HEK293 (cell line): ENCODE results near the gene PAF1.

Experiments
- CTCF ChIA-PET: fragments of 350-600 bp; formaldehyde crosslinking; extraction: SDS; loops from one replicate; lab custom pipeline; 2021; ENCODE audit warnings: antibody characterized with exemption; lab: Yijun Ruan, JAX
- POLR2A ChIA-PET: fragments of 300-600 bp; formaldehyde crosslinking; extraction: SDS; loops from one replicate; lab custom pipeline; 2020; ENCODE audit warnings: antibody characterized with exemption, inconsistent platforms; lab: Yijun Ruan, JAX
- H3K27ac ChIP-seq: fragments of 200-500 bp; sonication (Bioruptor generic); 2 replicates; pipeline ENCODE4 v1.5.1; 2014; ENCODE audit warnings: low read depth, low read length, control low read depth, inconsistent platforms; ENCODE audit errors: extremely low read depth
- H3K36me3 ChIP-seq, 2 experiments: fragments of 200-500 bp in 1 of 2; sonication (Bioruptor generic) in 1 of 2; 1 replicate in 1 of 2; 2 replicates in 1 of 2; pipeline ENCODE4 v1.5.1; 2014 to 2017; ENCODE audit warnings: inconsistent platforms in 2 of 2, low read length in 2 of 2; ENCODE audit not compliant: control insufficient read depth in 2 of 2, insufficient read depth in 1 of 2
- H3K4me1 ChIP-seq: fragments of 200-500 bp; sonication (Bioruptor generic); 2 replicates; pipeline ENCODE4 v1.5.1; 2014; ENCODE audit warnings: mild to moderate bottlenecking, low read length, inconsistent platforms; ENCODE audit not compliant: control insufficient read depth, insufficient read depth
- H3K4me3 ChIP-seq: 2 replicates; pipeline ENCODE4 v1.5.1; 2011; ENCODE audit warnings: low read depth, mild to moderate bottlenecking, control low read depth, low read length, moderate library complexity
- H3K9me3 ChIP-seq: fragments of 200-500 bp; sonication (Bioruptor generic); 2 replicates; pipeline ENCODE4 v1.5.1; 2014; ENCODE audit warnings: low read depth, low read length, inconsistent platforms; ENCODE audit not compliant: control insufficient read depth, insufficient read depth
- SALL2 ChIP-seq: fragments of 450-650 bp; formaldehyde crosslinking; IDR thresholded peaks from 2 replicates; pipeline ENCODE4 v1.5.0; 2017; ENCODE audit warnings: missing biosample characterization, mild to moderate bottlenecking, missing genetic modification characterization, borderline replicate concordance
- TCF7L2 ChIP-seq: IDR thresholded peaks from 2 replicates; pipeline ENCODE4 v1.6.1; 2011; ENCODE audit warnings: low read depth, mild to moderate bottlenecking, inconsistent platforms, low read length, moderate library complexity, borderline replicate concordance
- ZNF266 ChIP-seq: fragments of 450-650 bp; formaldehyde crosslinking; IDR thresholded peaks from 2 replicates; pipeline ENCODE4 v1.5.1; 2016; ENCODE audit warnings: missing biosample characterization, missing genetic modification characterization, low read depth
- ZNF629 ChIP-seq: fragments of 450-650 bp; formaldehyde crosslinking; IDR thresholded peaks from 2 replicates; pipeline ENCODE4 v1.5.1; 2017; ENCODE audit warnings: missing biosample characterization, missing genetic modification characterization
- ZNF654 ChIP-seq: fragments of 450-650 bp; formaldehyde crosslinking; IDR thresholded peaks from 2 replicates; pipeline ENCODE4 v1.5.1; 2016; ENCODE audit warnings: low read depth, missing biosample characterization, missing genetic modification characterization
- ZNF830 ChIP-seq: fragments of 450-650 bp; IDR thresholded peaks from 2 replicates; pipeline ENCODE4 v1.5.0; 2018; ENCODE audit warnings: missing biosample characterization, missing genetic modification characterization, low read depth, mild to moderate bottlenecking, moderate library complexity
- TF ChIP-seq, protein P1 (sequence below): fragments of 450-650 bp; formaldehyde crosslinking; IDR thresholded peaks from 2 replicates; pipeline ENCODE4 v1.5.1; 2017; ENCODE audit warnings: missing biosample characterization, missing genetic modification characterization
- TF ChIP-seq, protein P2 (sequence below): fragments of 450-650 bp; formaldehyde crosslinking; IDR thresholded peaks from 2 replicates; pipeline ENCODE4 v1.5.1; 2016; ENCODE audit warnings: missing biosample characterization, missing genetic modification characterization, low read depth
- TF ChIP-seq, protein P3 (sequence below): fragments of 450-650 bp; IDR thresholded peaks from 2 replicates; pipeline ENCODE4 v1.5.1; 2018; ENCODE audit warnings: missing biosample characterization, mild to moderate bottlenecking, missing genetic modification characterization
- TF ChIP-seq, protein P4 (sequence below): fragments of 450-650 bp; formaldehyde crosslinking; IDR thresholded peaks from 2 replicates; pipeline ENCODE4 v1.5.1; 2016; ENCODE audit warnings: missing biosample characterization, missing genetic modification characterization
- TF ChIP-seq, protein P5 (sequence below): fragments of 450-650 bp; formaldehyde crosslinking; conservative IDR thresholded peaks from 2 replicates; pipeline ENCODE4 v1.5.1; 2016; ENCODE audit warnings: low read depth, missing biosample characterization, missing genetic modification characterization
- TF ChIP-seq, protein P6 (sequence below): fragments of 450-650 bp; formaldehyde crosslinking; IDR thresholded peaks from 2 replicates; pipeline ENCODE4 v1.5.1; 2017; ENCODE audit warnings: missing biosample characterization, missing genetic modification characterization
- TF ChIP-seq, protein P7 (sequence below): fragments of 450-650 bp; formaldehyde crosslinking; IDR thresholded peaks from 2 replicates; pipeline ENCODE4 v1.5.1; 2016; ENCODE audit warnings: missing biosample characterization, missing genetic modification characterization

PAF1 gene

DNA sequence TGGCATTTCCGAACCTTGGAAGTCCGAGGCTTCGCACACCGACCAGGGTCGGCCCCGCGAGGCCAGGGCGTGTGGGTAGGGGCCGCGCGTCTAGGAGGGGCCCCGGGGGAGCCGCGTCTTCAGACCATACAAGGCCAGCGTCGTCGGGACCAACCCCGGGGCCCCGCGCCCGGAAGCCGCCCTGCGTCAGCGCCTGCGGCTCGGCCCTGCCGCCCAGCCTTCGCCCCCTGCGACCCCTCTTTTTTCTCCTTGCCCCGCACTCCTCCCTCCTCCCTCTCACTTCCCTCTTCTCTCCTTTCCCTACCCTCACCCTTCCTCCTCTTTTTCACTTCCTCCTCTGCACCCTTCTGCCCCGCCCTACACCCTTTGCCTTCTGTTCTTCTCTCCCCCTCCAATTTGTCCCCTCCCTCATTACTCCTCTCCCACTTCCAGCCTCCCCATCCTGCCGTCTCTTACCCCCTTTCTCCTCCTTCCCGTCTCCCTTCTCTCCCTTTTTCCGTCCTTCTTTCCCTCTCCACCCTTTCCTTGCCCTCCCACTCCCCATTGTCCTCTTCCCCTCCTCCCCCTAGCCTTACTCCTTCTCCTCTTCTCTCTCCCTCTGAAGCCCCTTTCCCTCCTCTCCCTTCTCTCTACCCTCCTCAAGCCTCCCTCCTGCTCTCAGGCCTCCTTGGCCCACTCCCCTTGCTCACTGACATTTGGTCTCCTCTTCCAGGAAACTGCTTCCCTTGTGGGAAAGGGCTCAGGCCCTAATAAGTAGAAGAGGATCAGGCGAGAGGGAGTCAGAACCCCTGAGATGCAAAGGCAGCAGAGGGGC, 19.3 kb upstream of the PAF1 start (continued):
- TF ChIP-seq, protein P1, sequence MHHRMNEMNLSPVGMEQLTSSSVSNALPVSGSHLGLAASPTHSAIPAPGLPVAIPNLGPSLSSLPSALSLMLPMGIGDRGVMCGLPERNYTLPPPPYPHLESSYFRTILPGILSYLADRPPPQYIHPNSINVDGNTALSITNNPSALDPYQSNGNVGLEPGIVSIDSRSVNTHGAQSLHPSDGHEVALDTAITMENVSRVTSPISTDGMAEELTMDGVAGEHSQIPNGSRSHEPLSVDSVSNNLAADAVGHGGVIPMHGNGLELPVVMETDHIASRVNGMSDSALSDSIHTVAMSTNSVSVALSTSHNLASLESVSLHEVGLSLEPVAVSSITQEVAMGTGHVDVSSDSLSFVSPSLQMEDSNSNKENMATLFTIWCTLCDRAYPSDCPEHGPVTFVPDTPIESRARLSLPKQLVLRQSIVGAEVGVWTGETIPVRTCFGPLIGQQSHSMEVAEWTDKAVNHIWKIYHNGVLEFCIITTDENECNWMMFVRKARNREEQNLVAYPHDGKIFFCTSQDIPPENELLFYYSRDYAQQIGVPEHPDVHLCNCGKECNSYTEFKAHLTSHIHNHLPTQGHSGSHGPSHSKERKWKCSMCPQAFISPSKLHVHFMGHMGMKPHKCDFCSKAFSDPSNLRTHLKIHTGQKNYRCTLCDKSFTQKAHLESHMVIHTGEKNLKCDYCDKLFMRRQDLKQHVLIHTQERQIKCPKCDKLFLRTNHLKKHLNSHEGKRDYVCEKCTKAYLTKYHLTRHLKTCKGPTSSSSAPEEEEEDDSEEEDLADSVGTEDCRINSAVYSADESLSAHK, result peak; percentile 2
- TF ChIP-seq, protein P2, sequence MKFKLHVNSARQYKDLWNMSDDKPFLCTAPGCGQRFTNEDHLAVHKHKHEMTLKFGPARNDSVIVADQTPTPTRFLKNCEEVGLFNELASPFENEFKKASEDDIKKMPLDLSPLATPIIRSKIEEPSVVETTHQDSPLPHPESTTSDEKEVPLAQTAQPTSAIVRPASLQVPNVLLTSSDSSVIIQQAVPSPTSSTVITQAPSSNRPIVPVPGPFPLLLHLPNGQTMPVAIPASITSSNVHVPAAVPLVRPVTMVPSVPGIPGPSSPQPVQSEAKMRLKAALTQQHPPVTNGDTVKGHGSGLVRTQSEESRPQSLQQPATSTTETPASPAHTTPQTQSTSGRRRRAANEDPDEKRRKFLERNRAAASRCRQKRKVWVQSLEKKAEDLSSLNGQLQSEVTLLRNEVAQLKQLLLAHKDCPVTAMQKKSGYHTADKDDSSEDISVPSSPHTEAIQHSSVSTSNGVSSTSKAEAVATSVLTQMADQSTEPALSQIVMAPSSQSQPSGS (tag by site-specific recombination), result no peak
- TF ChIP-seq TCF7L2 (no peak), ZNF654 (tag by site-specific recombination) (no peak), ZNF830 (tag by site-specific recombination) (no peak), ZNF266 (tag by site-specific recombination) (peak; percentile 24), SALL2 (tag by site-specific recombination) (peak; percentile 98)
- TF ChIP-seq, protein P3, sequence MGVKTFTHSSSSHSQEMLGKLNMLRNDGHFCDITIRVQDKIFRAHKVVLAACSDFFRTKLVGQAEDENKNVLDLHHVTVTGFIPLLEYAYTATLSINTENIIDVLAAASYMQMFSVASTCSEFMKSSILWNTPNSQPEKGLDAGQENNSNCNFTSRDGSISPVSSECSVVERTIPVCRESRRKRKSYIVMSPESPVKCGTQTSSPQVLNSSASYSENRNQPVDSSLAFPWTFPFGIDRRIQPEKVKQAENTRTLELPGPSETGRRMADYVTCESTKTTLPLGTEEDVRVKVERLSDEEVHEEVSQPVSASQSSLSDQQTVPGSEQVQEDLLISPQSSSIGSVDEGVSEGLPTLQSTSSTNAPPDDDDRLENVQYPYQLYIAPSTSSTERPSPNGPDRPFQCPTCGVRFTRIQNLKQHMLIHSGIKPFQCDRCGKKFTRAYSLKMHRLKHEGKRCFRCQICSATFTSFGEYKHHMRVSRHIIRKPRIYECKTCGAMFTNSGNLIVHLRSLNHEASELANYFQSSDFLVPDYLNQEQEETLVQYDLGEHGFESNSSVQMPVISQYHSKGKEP, result no peak
- TF ChIP-seq, all 188 proteins: peak for 89

DNA sequence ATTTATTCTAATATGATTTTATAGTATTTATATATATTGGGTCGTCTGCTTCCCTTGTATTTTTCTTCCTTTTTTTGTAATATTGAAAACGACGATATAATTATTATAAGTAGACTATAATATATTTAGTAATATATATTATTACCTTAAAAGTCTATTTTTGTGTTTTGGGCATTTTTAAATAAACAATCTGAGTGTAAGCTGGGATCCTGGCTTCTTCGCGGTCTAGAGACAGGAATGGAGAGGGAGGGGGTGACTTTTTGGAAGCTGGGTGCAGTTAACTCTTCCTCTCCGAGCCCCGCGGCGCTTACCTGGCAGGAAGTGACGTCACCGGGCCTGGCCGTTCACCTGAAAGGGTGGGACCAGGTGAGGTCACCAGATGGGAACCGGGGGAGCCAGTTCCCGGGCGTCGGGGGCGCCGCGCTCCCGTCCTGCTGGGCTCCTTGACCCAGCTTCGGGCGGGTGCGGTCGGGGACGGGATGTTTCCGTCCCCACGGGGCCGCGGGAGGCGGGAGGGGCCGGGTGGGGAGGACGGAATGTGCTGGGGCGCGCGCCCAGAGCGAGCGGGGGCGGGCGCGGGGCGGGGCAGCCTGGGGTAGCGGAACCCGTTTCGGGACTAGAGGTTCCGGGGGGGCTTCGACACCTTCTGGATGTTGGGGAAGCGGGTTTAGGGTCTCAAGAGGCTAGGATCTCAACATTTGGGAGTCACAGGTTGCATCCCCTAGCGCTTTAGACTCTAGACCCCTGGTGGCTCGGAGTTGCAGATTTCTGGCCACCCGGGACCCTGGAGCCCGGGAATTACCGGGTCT, 18.5 kb upstream of the PAF1 start:
- POLR2A ChIA-PET, result interaction anchor here (0.6 to 11.2 kb wide), 8 partner anchors 11 to 471 kb away, joined by 3 to 175 read pairs (median 4); partner anchors contain the start of genes MED29, PAF1, RPS16 and TIMM50
- Histone ChIP-seq H3K4me3 (peak overlapping the region; percentile 51), H3K27ac (peak overlapping the region; percentile 89), H3K36me3 (peaks cover 3 to 4% of the 10 kb centered on the region in 2 experiments; a peak in 2 of 3 replicates), H3K9me3 (no peaks in the 10 kb centered on the region), H3K4me1 (peaks cover 44% of the 10 kb centered on the region)
- CTCF ChIA-PET, result interaction anchor here (0.6 to 4.6 kb wide), 4 partner anchors 10 to 97 kb away, joined by 3 to 41 read pairs (median 4); no protein-coding TSS in a partner anchor
- peak; percentile 94 for TF ChIP-seq ZNF629
- TF ChIP-seq, protein P4, sequence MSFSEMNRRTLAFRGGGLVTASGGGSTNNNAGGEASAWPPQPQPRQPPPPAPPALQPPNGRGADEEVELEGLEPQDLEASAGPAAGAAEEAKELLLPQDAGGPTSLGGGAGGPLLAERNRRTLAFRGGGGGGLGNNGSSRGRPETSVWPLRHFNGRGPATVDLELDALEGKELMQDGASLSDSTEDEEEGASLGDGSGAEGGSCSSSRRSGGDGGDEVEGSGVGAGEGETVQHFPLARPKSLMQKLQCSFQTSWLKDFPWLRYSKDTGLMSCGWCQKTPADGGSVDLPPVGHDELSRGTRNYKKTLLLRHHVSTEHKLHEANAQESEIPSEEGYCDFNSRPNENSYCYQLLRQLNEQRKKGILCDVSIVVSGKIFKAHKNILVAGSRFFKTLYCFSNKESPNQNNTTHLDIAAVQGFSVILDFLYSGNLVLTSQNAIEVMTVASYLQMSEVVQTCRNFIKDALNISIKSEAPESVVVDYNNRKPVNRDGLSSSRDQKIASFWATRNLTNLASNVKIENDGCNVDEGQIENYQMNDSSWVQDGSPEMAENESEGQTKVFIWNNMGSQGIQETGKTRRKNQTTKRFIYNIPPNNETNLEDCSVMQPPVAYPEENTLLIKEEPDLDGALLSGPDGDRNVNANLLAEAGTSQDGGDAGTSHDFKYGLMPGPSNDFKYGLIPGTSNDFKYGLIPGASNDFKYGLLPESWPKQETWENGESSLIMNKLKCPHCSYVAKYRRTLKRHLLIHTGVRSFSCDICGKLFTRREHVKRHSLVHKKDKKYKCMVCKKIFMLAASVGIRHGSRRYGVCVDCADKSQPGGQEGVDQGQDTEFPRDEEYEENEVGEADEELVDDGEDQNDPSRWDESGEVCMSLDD (tag by site-specific recombination), result peak; percentile 96
- TF ChIP-seq, protein P5, sequence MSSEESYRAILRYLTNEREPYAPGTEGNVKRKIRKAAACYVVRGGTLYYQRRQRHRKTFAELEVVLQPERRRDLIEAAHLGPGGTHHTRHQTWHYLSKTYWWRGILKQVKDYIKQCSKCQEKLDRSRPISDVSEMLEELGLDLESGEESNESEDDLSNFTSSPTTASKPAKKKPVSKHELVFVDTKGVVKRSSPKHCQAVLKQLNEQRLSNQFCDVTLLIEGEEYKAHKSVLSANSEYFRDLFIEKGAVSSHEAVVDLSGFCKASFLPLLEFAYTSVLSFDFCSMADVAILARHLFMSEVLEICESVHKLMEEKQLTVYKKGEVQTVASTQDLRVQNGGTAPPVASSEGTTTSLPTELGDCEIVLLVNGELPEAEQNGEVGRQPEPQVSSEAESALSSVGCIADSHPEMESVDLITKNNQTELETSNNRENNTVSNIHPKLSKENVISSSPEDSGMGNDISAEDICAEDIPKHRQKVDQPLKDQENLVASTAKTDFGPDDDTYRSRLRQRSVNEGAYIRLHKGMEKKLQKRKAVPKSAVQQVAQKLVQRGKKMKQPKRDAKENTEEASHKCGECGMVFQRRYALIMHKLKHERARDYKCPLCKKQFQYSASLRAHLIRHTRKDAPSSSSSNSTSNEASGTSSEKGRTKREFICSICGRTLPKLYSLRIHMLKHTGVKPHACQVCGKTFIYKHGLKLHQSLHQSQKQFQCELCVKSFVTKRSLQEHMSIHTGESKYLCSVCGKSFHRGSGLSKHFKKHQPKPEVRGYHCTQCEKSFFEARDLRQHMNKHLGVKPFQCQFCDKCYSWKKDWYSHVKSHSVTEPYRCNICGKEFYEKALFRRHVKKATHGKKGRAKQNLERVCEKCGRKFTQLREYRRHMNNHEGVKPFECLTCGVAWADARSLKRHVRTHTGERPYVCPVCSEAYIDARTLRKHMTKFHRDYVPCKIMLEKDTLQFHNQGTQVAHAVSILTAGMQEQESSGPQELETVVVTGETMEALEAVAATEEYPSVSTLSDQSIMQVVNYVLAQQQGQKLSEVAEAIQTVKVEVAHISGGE, result peak; percentile 91
- TF ChIP-seq, protein P6, sequence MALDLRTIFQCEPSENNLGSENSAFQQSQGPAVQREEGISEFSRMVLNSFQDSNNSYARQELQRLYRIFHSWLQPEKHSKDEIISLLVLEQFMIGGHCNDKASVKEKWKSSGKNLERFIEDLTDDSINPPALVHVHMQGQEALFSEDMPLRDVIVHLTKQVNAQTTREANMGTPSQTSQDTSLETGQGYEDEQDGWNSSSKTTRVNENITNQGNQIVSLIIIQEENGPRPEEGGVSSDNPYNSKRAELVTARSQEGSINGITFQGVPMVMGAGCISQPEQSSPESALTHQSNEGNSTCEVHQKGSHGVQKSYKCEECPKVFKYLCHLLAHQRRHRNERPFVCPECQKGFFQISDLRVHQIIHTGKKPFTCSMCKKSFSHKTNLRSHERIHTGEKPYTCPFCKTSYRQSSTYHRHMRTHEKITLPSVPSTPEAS, result 0 out of 2 replicates have a peak, but pooled peaks have one; percentile 43
- TF ChIP-seq, protein P7, sequence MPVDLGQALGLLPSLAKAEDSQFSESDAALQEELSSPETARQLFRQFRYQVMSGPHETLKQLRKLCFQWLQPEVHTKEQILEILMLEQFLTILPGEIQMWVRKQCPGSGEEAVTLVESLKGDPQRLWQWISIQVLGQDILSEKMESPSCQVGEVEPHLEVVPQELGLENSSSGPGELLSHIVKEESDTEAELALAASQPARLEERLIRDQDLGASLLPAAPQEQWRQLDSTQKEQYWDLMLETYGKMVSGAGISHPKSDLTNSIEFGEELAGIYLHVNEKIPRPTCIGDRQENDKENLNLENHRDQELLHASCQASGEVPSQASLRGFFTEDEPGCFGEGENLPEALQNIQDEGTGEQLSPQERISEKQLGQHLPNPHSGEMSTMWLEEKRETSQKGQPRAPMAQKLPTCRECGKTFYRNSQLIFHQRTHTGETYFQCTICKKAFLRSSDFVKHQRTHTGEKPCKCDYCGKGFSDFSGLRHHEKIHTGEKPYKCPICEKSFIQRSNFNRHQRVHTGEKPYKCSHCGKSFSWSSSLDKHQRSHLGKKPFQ (tag by site-specific recombination), result no peak
